HG02884 (cell line): ENCODE results near the gene PCCA.

Experiments used
- ATAC-seq: cut with Tn5 transposase; IDR thresholded peaks from one replicate; pipeline ENCODE4 v1.9.1; 2021; ENCODE audit warnings: mild to moderate bottlenecking, moderate library complexity; ENCODE audit not compliant: unreplicated experiment

Gene PCCA

DNA sequence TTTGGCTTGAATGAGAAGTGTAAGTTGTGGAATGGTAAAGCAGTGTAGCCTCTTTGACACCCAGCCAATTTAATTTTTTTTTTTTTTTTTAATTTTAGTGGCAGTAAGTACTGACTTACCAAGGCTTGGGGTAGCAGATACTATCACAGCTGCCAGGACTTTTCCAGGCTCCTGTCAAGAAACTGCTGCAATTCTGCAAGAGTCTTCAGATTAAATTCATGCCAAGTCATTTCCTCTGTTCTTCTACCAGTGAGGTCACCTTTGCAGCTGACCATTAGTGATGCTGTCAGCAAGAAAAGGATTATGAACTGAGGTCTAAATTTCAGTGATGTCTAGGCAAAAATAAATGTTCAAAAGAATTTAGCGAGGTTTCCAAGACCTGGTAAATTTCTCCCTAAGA lies 408.5 kb downstream of the PCCA start:
- ATAC-seq: no peak

GRCh38 chr13:100502446-100502845 lies 413.6 kb downstream of the PCCA start:
- ATAC-seq: no peak

DNA sequence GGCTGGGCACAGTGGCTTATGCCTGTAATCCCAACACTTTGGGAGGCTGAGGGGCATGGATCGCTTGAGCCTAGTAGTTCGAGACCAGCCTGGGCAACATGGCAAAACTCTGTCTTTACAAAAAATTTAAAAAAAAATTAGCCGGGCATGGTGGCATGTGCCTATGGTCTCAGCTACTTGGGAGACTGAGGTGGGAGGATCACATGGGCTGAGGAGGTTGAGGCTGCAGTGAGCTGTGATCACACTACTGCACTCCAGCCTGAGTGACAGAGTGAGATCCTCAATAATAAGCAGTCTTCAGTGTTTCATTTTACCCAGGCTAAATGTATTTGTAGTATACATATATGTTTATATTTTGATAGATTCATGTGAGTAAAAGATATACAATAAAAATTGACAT lies 414.7 kb downstream of the PCCA start:
- no peak for ATAC-seq

DNA sequence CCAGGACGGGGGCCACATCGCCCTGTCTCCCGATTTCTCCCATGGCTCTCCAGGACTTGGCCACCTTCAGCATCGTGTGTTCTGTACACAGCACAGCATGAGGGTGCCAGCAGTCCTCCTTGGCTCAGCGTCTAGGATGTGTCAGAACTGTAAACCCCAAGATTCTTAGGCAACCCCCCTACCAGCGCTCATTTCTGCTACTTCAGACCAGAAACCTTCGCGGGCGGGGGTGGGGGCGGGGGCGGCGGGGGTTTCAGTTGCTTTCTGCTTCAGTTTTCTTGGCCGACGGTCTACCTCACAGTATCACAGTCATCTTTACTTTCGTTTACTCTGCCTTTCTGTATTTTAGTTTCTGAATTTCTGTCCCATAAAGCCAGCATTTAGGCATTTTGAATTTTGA lies 417.3 kb downstream of the PCCA start:
- peak; percentile 67 for ATAC-seq

DNA sequence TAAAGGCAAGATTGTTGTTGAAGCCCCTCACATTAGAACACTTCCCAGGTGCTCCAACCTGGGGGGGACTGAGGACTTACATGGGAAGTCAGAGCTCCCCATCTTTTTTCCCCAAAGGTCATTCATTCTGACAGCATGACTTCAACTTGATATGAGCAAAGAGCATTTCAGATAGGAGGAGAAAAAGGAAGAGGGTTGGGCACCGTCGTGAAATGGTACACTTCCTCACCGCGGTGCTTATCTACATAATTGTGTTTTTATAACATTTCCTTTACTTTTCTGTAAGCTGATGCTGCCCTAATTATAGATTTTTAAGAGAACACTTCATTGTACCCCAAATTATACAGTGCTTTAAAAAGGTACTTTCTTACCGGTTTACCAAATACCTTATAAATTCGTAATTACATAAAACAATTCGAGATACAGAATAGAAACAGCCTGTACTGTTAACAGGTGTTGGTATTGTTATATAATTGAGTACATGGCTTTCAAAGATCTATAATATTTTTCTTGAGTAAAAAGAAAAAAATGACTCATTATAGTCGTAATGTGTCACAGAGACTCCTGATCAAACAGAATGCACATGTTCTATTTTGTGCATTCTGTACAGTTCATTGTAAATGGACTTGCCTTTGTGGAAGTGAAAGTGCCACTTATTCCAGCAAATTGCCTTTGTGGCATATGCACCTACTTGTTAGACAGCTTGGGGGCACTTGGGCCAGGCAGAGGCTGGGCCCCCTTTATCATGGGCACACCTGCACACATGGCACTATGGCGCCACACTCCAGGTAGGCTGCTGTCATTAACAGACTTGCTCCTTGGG lies 417.9 kb downstream of the PCCA start:
- ATAC-seq: peak; percentile 36

DNA sequence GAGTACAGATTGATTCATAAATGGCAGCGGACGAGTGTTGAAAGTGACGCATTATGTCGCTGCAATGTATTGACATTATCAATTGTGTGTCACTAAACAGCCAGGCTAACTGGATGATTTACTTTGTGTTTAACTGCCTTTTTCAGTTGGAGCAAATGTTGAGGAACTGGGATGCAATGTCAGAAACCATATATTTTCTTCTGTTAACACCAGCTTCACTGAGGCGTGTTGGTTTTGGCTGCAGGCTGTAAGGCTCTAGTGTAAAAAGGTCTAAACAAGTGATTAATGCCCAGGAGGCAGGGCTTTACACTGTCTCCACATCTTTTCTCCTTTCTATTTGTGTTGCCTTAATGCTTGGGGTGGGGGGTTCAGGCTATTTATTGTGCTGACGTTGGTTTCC lies 419.6 kb downstream of the PCCA start:
- ATAC-seq: no peak

DNA sequence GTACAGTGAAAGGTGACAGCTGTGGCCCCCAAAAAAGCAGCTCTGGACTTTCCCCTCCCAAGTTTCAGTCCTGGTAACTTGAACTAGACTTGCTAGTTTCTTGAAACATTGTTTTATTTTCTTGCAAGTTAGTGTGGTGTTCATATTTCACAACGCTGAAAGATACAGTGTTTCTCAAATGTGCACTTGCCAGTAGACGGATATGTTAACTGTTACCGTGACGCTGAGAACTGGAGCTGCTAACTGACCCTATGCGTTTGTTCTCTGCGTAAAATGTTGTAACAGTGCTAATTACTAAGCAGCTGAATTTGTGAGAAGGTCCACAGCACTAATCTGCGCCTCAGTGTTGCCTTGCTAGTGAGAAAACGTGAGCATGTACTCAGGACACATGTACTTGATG lies 420.1 kb downstream of the PCCA start:
- no peak for ATAC-seq

GRCh38 chr13:100510208-100510957 lies 421.5 kb downstream of the PCCA start:
- no peak for ATAC-seq

- ATAC-seq: no peak
Measured at GRCh38 chr13:100511466-100511865, 422.6 kb downstream of the PCCA start.

DNA sequence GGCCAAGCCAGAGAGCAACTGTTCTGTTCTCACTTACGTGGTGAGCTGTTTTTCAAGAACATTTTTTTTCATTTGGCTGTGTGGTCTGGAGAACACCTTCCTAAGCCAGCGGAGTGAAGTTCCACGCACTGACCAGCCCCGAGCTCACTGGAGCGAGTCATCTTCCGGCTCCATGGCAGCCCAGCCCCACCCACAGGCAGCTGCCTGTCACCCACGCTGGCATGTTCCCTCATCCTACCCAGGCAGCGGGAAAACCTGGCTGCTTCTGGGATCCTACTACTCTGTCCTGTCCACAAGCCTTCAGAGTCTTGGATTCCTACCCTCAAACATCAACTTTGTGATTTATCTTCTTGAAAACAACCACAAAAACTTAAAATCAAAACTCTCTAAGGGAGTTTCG lies 423.5 kb downstream of the PCCA start:
- ATAC-seq: no peak

- ATAC-seq: no peak
Measured at GRCh38 chr13:100513171-100513570, 424.3 kb downstream of the PCCA start.

GRCh38 chr13:100513987-100514670 lies 425.2 kb downstream of the PCCA start:
- ATAC-seq: no peak

DNA sequence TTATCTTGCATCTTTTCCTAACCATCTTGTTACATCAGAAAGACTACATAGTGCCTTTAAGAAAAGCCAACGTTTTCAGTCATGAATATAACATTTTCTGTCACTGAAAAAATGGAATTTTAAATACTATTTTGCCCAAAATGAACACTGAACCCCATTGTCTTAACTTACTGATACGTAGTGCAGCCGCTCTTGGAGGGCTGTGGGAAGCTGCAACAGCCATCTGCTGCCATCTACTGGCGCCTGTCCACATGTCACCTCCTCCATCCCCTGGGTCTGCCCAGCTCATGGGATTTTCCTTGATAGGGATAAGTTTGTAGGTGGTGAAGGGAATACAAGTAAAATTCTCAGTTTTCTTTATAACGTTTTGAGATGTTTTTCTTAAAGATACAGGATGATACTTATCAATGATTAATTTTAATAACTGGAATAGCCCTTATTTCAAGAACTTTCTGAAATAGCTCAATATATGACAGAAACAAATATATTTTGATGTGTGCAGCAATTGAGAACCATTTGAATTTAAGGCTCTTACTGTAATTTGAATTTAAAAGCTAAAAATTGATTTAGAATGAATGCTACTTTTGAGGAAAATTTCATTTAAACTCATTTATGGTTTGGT lies 426.0 kb downstream of the PCCA start:
- ATAC-seq: peak; percentile 89

DNA sequence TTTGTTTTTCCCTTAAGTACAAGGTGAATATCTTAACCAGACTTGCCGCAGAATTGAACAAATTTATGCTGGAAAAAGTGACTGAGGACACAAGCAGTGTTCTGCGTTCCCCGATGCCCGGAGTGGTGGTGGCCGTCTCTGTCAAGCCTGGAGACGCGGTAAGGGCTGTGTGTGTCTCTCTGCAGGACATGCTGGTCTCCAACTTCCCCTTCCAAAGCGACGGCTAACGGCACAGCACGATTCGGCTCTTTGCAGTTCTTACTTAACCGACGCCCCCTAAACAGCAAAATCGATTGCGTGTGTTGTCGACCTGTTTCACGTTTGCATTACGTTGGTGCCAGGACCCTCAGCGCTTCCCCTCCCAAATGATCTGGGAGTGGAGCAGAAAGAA lies 426.5 kb downstream of the PCCA start:
- ATAC-seq: no peak

DNA sequence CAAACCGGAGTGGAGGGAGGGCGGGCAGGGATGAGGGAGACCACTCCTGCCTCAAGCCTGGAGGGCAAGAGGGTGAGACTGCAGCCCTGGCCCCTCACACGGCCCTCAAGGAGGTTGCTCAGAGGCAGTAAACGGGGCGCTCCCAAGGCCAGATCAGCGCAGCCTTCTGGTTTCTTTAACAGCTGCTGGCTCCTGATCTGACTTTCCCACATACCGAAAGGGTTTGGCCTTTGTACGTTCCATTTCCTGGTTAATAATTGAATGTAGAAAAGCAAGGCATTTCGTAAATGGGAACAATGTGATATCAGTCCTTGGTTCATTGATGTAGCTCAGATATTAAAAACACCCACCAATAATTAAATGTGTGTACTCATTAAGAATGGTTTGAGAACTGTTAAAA lies 428.2 kb downstream of the PCCA start:
- ATAC-seq: no peak

GRCh38 chr13:100517728-100518127 lies 428.8 kb downstream of the PCCA start:
- no peak for ATAC-seq

DNA sequence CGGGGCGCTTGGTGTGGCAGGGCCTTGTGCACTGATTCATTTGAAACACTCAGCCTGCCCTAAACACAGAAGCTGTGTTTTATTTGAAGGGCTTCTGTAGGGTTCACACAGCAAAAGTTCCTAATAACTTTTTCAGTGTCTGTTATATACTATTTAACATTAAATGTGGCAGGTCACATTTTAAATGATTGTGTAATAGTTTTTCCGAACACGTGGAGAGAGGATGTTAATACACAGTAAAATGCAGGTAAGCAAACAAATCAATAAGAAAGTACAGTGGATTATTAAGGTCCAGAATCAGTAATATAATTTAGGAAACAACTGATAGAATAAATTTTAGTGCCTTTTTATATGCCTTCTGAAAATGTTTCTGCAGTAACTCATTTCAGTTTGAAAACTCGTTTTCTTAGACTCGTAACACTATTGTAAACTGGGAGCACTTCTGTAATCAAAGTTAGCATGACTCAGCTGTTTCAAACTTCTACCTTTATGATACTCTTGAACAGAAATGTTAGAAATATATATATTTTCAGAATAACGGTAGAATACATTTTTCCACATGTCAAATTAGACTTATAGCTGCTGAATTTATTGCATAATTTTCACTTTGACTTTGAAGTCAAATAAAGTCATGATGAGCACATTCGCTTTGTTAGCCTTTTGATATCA lies 429.6 kb downstream of the PCCA start:
- no peak for ATAC-seq

DNA sequence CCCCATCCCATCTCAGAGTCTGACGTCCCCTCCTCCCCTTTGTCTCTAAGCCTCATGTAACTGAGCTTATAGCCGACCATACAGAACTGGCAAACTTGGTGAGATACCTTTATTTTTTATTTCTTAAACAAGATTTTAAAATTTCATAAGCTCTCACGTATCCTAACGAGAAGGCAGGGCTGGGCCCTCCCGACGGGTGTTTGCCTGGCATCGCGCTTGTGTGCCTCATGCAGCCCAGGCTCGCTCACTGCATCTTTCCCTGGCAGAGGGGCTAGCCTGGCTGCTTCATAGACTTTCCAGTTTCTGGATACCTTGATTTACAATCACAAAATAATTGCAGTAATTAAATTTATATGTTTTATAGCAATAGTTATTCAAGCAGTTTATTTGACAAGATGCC lies 430.7 kb downstream of the PCCA start:
- ATAC-seq: no peak

- no peak for ATAC-seq
Measured at GRCh38 chr13:100520936-100521850, 432.3 kb downstream of the PCCA start.
